Lung (tissue), 12 donors: Measurements from ENCODE around the gene TFDP1. TPM values are rescaled to one million over a fixed set of nuclear protein-coding genes. Genes with fewer than 3 reads are reported as not detected.

Experiments
- ATAC-seq: fragments of 200-7000 bp; cut with Tn5 transposase; one replicate; pipeline ENCODE4 v1.9.1; 2020; ENCODE audit warnings: moderate number of reproducible peaks; ENCODE audit not compliant: insufficient read depth, low FRiP score
- DNase-seq, 3 donors: peaks; one replicate each; pipeline ENCODE4 v3.0.0-alpha.2; 2013 to 2017
- H3K27ac ChIP-seq, 2 donors: one replicate each; pipeline ENCODE4 v1.5.1; 2013; ENCODE audit warnings: mild to moderate bottlenecking in 2 of 2, moderate library complexity in 2 of 2, control low read depth in 1 of 2, inconsistent platforms in 1 of 2, low read depth in 1 of 2, low read length in 1 of 2
- H3K27me3 ChIP-seq, 3 donors: one replicate each; pipeline ENCODE4 v1.5.1; 2013; ENCODE audit warnings: low read length in 2 of 3; ENCODE audit not compliant: control insufficient read depth in 3 of 3, insufficient read depth in 3 of 3
- H3K36me3 ChIP-seq, 4 donors: one replicate each; pipeline ENCODE4 v1.5.1; 2013; ENCODE audit warnings: low read length in 4 of 4, mild to moderate bottlenecking in 1 of 4, moderate library complexity in 1 of 4; ENCODE audit not compliant: control insufficient read depth in 4 of 4, insufficient read depth in 4 of 4
- H3K4me1 ChIP-seq, 5 donors: one replicate each; pipeline ENCODE4 v1.5.1; 2013; ENCODE audit warnings: low read length in 5 of 5, mild to moderate bottlenecking in 2 of 5, moderate library complexity in 1 of 5; ENCODE audit not compliant: control insufficient read depth in 5 of 5, insufficient read depth in 5 of 5
- H3K4me3 ChIP-seq: one replicate; pipeline ENCODE4 v1.5.1; 2013; ENCODE audit warnings: mild to moderate bottlenecking, control low read depth, moderate library complexity
- H3K9ac ChIP-seq, 2 donors: one replicate each; pipeline ENCODE4 v1.5.1; 2013; ENCODE audit warnings: low read length in 2 of 2, control low read depth in 1 of 2; ENCODE audit not compliant: insufficient read depth in 1 of 2
- H3K9me3 ChIP-seq, 4 donors: one replicate each; pipeline ENCODE4 v1.5.1; 2013; ENCODE audit warnings: low read length in 3 of 4, mild to moderate bottlenecking in 1 of 4, moderate library complexity in 1 of 4; ENCODE audit not compliant: control insufficient read depth in 4 of 4, insufficient read depth in 3 of 4
- CTCF ChIP-seq: IDR thresholded peaks from 2 replicates; pipeline ENCODE4 v1.5.1; 2012; ENCODE audit warnings: mild to moderate bottlenecking; ENCODE audit errors: control extremely low read depth, extremely low read depth
- WGBS, 2 donors: extraction: QIAGEN DNeasy Blood & Tissue Kit; methylation state at CpG; one replicate each; pipeline ENCODE4 v1.1.7; 2013; 5-methylcytosine and 5-hydroxymethylcytosine counted together
- polyA plus RNA-seq, 2 donors: library from polyadenylated mRNA; stranded (reverse); fragments of 200-250 nt; gene quantifications; one replicate each; pipeline ENCODE4 v1.2.1, GENCODE V29; 2013
- total RNA-seq, 2 donors: library from RNA; depleted of rRNA in 1 of 2; stranded (reverse); fragments of >200 nt in 1 of 2; gene quantifications; one replicate each; pipeline ENCODE4 v1.2.1, GENCODE V29; 2014 to 2021
- donor health status: control.
- donor health status: control.
- donor health status: Bipolar disorder and iron deficiency.
- donor health status: healthy.
- donor health status: DM: yes; HTN: yes; CAD: no.

The TFDP1 gene
- total and polyA plus RNA-seq, 4 donors: 19.6 to 44.2 (median 40.3) TPM

GRCh38 chr13:113668491-113668971 lies 84.0 kb downstream of the TFDP1 start:
- Histone ChIP-seq H3K27me3 (no peaks in the 10 kb centered on the region), H3K9ac (no peak overlapping the region), H3K4me1 (peaks cover 0 to 4% (median 0%) of the 10 kb centered on the region in 5 donors), H3K4me3 (no peak overlapping the region), H3K36me3 (no peaks in the 10 kb centered on the region), H3K9me3 (no peaks in the 10 kb centered on the region), H3K27ac (no peak overlapping the region)
- peak in 1 of 3 donors; percentile 11 for DNase-seq
- no peak for TF ChIP-seq CTCF
- no peak for ATAC-seq
- 70 to 76% methylated on average over 24 of the region's 24 CpGs for WGBS, 2 donors

- H3K4me3 ChIP-seq: no peak overlapping the region
- ATAC-seq: no peak
- TF ChIP-seq CTCF: no peak
- no peak overlapping the region for H3K27ac ChIP-seq
- H3K9ac ChIP-seq: no peak overlapping the region
- no peaks in the 10 kb centered on the region for H3K9me3 ChIP-seq
- DNase-seq: peak in 1 of 3 donors; percentile 7
- no peaks in the 10 kb centered on the region for H3K36me3 ChIP-seq
- H3K27me3 ChIP-seq: no peaks in the 10 kb centered on the region
- 80% methylated on average over 13 of the region's 13 CpGs for WGBS, 2 donors
- peaks cover 0 to 4% (median 0%) of the 10 kb centered on the region in 5 donors for H3K4me1 ChIP-seq
Observed at GRCh38 chr13:113669231-113669754, 84.7 kb downstream of the TFDP1 start.

- Histone ChIP-seq H3K27ac (no peak overlapping the region), H3K9ac (no peak overlapping the region), H3K4me1 (peaks cover 0 to 4% (median 0%) of the 10 kb centered on the region in 5 donors), H3K36me3 (no peaks in the 10 kb centered on the region), H3K4me3 (no peak overlapping the region), H3K9me3 (no peaks in the 10 kb centered on the region), H3K27me3 (no peaks in the 10 kb centered on the region)
- 89 to 92% methylated on average over 21 of the region's 21 CpGs for WGBS, 2 donors
- no peak for ATAC-seq
- peak in 1 of 3 donors; percentile 9 for DNase-seq
- TF ChIP-seq CTCF: no peak
Observed at GRCh38 chr13:113669755-113670341, 85.3 kb downstream of the TFDP1 start.

- ATAC-seq (no peak), DNase-seq (no peak)
- H3K4me3 ChIP-seq: no peak overlapping the region
- no peaks in the 10 kb centered on the region for H3K9me3 ChIP-seq
- WGBS, 2 donors: 93 to 97% methylated on average over 19 of the region's 19 CpGs
- TF ChIP-seq CTCF: no peak
- H3K27ac ChIP-seq: no peak overlapping the region
- H3K27me3 ChIP-seq: no peaks in the 10 kb centered on the region
- no peaks in the 10 kb centered on the region for H3K36me3 ChIP-seq
- H3K4me1 ChIP-seq: peaks cover 0 to 4% (median 0%) of the 10 kb centered on the region in 5 donors
- no peak overlapping the region for H3K9ac ChIP-seq
Observed at GRCh38 chr13:113670541-113670940, 86.0 kb downstream of the TFDP1 start.
